Measurements from ENCODE around the gene TMEM101. TPM values are rescaled to one million over a fixed set of nuclear protein-coding genes. Genes with fewer than 3 reads are reported as not detected.

Gene TMEM101
- total RNA-seq, 1 experiment from 2014 or later = 75.5 TPM

- H3K27ac ChIP-seq (ENCODE audit: low read length) = no peak overlapping the region
- H3K36me3 ChIP-seq (ENCODE audit: low read depth, low read length) = no peaks in the 10 kb centered on the region
- no peaks in the 10 kb centered on the region for H3K9me3 ChIP-seq (ENCODE audit: low read length)
- peak overlapping the region; percentile 96 for H3K4me2 ChIP-seq (ENCODE audit: low read length)
- ATAC-seq (peak; percentile 90), DNase-seq (peak; percentile 87)
- H3K9me2 ChIP-seq (replicated peaks; ENCODE audit: low read length) = no peaks in the 10 kb centered on the region
- H2AFZ ChIP-seq (ENCODE audit: low read length) = peak overlapping the region; percentile 97
- no peaks in the 10 kb centered on the region for H3K27me3 ChIP-seq (ENCODE audit: low read length)
- peak overlapping the region; percentile 66 for H3K9ac ChIP-seq (ENCODE audit: low read length)
- ChIA-PET POLR2A (ENCODE audit: unreplicated experiment) (no interaction called here), CTCF (interaction anchor here (0.8 to 1.5 kb wide), 3 partner anchors 12 to 51 kb away, joined by 5 to 11 read pairs (median 9); no protein-coding TSS in a partner anchor)
- TF ChIP-seq CTCF (conservative IDR thresholded peaks at IDR 0.05; ENCODE audit: low read depth, low read length) (peak; percentile 97), EZH2 (IDR thresholded peaks at IDR 0.05; ENCODE audit: low read length, unreplicated experiment) (no peak), EZH2phosphoT487 (IDR thresholded peaks at IDR 0.05; ENCODE audit: borderline replicate concordance, low read length) (no peak)
- intact Hi-C loops (cut with micrococcal nuclease) = loop anchor here (1.0 kb wide), 3 partner anchors 50 to 116 kb away; no protein-coding TSS in a partner anchor
- no peaks in the 10 kb centered on the region for H4K20me1 ChIP-seq (ENCODE audit: low read length)
- H3K4me3 ChIP-seq (ENCODE audit: low read length) = peak overlapping the region; percentile 70
- H3F3A ChIP-seq (ENCODE audit: low read length, unreplicated experiment) = no peaks in the 10 kb centered on the region
- H3K79me2 ChIP-seq (ENCODE audit: low read length) = no peaks in the 10 kb centered on the region
- no TSS peak for BruUV-seq (replicated peaks)
- peaks cover 10% of the 10 kb centered on the region; the same call in 1 of the 2 replicates for H3K4me1 ChIP-seq (ENCODE audit: insufficient read depth, low read length)
These were observed 20.3 kb downstream of the TMEM101 start for GRCh38 chr17:43994272-43995149.

- ChIA-PET CTCF (no interaction called here), POLR2A (ENCODE audit: unreplicated experiment) (no interaction called here)
- Histone ChIP-seq H4K20me1 (ENCODE audit: low read length) (no peaks in the 10 kb centered on the region), H3K9me2 (replicated peaks; ENCODE audit: low read length) (no peaks in the 10 kb centered on the region), H3K4me3 (ENCODE audit: low read length) (no peak overlapping the region), H3K4me2 (ENCODE audit: low read length) (no peak overlapping the region), H3F3A (ENCODE audit: low read length, unreplicated experiment) (no peaks in the 10 kb centered on the region), H2AFZ (ENCODE audit: low read length) (no peak overlapping the region), H3K4me1 (ENCODE audit: insufficient read depth, low read length) (peaks cover 10% of the 10 kb centered on the region; the same call in 1 of the 2 replicates), H3K9ac (ENCODE audit: low read length) (no peak overlapping the region), H3K79me2 (ENCODE audit: low read length) (no peaks in the 10 kb centered on the region), H3K36me3 (ENCODE audit: low read depth, low read length) (no peaks in the 10 kb centered on the region), H3K27ac (ENCODE audit: low read length) (no peak overlapping the region), H3K27me3 (ENCODE audit: low read length) (peaks cover 3% of the 10 kb centered on the region; the same call in 1 of the 2 replicates), H3K9me3 (ENCODE audit: low read length) (no peaks in the 10 kb centered on the region)
- no peak for TF ChIP-seq CTCF (conservative IDR thresholded peaks at IDR 0.05; ENCODE audit: low read depth, low read length)
- TF ChIP-seq EZH2 (IDR thresholded peaks at IDR 0.05; ENCODE audit: low read length, unreplicated experiment) = no peak
- no peak for TF ChIP-seq EZH2phosphoT487 (IDR thresholded peaks at IDR 0.05; ENCODE audit: borderline replicate concordance, low read length)
- BruUV-seq (replicated peaks) = no TSS peak
- no peak for ATAC-seq
- intact Hi-C loops (cut with micrococcal nuclease) = no loop called here
- DNase-seq = no peak
These were observed 22.1 kb downstream of the TMEM101 start for GRCh38 chr17:43992641-43993040.

GRCh38 chr17:43988301-43988700, 26.5 kb downstream of the TMEM101 start:
- H3K9ac ChIP-seq (ENCODE audit: low read length) = no peak overlapping the region
- H3K79me2 ChIP-seq (ENCODE audit: low read length) = no peaks in the 10 kb centered on the region
- DNase-seq = no peak
- H3F3A ChIP-seq (ENCODE audit: low read length, unreplicated experiment) = no peaks in the 10 kb centered on the region
- no peak overlapping the region for H3K27ac ChIP-seq (ENCODE audit: low read length)
- H3K9me3 ChIP-seq (ENCODE audit: low read length) = no peaks in the 10 kb centered on the region
- ATAC-seq = no peak
- BruUV-seq (replicated peaks) = no TSS peak
- intact Hi-C loops (cut with micrococcal nuclease) = no loop called here
- H3K27me3 ChIP-seq (ENCODE audit: low read length) = peaks cover 30% of the 10 kb centered on the region
- H2AFZ ChIP-seq (ENCODE audit: low read length) = no peak overlapping the region
- no peaks in the 10 kb centered on the region for H4K20me1 ChIP-seq (ENCODE audit: low read length)
- H3K4me3 ChIP-seq (ENCODE audit: low read length) = no peak overlapping the region
- H3K4me1 ChIP-seq (ENCODE audit: insufficient read depth, low read length) = no peaks in the 10 kb centered on the region
- CTCF ChIA-PET = interaction anchor here (0.5 kb wide), 1 partner anchor 40 kb away, joined by 4 read pairs; no protein-coding TSS in a partner anchor
- H3K4me2 ChIP-seq (ENCODE audit: low read length) = no peak overlapping the region
- no peaks in the 10 kb centered on the region for H3K9me2 ChIP-seq (replicated peaks; ENCODE audit: low read length)
- POLR2A ChIA-PET (ENCODE audit: unreplicated experiment) = no interaction called here
- no peaks in the 10 kb centered on the region for H3K36me3 ChIP-seq (ENCODE audit: low read depth, low read length)
- no peak for TF ChIP-seq EZH2phosphoT487 (IDR thresholded peaks at IDR 0.05; ENCODE audit: borderline replicate concordance, low read length)
- no peak for TF ChIP-seq CTCF (conservative IDR thresholded peaks at IDR 0.05; ENCODE audit: low read depth, low read length)
- TF ChIP-seq EZH2 (IDR thresholded peaks at IDR 0.05; ENCODE audit: low read length, unreplicated experiment) = no peak
